Measurements from ENCODE around the gene ATG16L2.
"Not testable (repeated sequence)": the region's sequence is repeated elsewhere in the genome, so short reads cannot be mapped to it uniquely, and the experiment has no call there.

The ATG16L2 gene

DNA sequence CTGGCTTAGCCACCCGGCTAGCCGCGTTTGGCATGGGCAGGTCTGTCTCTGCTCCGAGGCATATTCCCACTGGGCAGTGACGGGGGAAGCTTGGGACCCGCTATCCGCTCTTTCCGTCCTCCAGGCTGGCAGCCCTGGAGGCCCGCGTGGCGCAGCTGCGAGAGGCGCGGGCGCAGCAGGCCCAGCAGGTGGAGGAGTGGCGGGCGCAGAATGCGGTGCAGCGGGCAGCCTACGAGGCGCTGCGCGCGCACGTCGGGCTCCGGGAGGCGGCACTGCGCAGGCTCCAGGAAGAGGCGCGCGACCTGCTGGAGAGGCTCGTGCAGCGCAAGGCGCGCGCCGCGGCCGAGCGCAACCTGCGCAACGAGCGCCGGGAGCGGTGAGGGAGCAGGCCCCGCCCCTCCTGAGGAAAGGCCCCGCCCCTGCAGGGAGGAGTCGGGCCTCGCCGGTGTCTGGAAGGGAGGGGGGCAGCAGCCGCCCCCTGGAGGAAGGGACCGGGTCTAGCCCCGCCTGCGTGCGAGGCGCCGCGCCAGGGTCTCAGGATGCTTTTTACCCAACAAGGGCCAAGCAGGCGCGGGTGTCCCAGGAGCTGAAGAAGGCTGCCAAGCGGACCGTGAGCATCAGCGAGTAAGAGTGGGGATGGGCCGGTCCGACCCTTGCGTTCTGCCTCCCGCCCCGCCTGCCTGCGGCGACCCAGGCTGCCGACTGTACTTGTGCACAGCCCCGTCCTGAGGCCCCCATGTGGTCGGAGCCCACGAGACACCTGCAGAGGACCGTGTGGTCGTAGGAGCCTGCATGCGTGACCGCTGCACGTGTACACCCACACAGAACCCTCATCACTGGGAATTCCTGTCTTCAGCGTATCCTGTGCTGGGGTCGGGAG, 7.9 kb downstream of the ATG16L2 start:
- Mint-ChIP-seq H3K27ac (peak overlapping the region; percentile 84), H3K4me3 (peak overlapping the region; percentile 68), H3K4me1 (peaks cover 24% of the 10 kb centered on the region), H3K36me3 (ENCODE audit: low read depth) (peaks cover 14% of the 10 kb centered on the region), H3K27me3 (no peaks in the 10 kb centered on the region), H3K9me3 (no peaks in the 10 kb centered on the region)
- peak; percentile 73 for ATAC-seq
- DNase-seq: peak; percentile 88

DNA sequence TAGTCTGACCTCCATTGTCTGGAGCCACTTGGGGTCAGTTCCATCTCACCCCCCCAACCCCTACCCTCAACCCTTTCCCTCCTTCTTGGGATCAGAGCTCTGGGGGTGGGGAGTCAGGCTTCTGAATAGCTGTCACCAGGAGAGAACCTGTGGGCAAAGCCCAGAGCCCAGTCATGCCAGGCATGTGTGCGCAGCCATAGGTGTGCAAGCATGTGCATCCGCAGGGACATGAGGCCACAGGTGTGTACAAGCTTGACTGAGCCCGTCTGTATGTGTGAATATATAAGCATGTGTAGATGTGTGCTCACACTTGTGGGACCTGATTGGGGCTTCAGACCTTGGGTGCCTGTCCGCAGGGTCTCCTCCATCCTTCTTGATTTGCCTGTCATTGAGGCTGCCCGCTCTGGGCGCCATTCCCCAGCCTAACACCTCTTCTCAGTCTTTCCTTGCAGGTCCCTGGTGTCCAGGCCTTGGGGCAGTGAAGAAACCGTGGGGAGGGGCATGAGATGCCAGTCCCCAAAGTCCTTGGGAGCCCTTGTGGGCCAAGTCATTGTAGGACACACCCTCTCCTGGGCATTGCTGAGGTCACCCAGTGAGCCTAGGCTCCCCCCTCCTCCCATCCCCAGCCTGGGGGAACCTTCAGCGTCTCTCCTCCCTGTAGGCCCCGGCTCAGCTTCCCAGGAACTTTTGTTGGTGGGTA, 9.0 kb downstream of the ATG16L2 start:
- Mint-ChIP-seq H3K27ac (no peak overlapping the region), H3K4me3 (peak overlapping the region; percentile 54), H3K4me1 (peaks cover 23% of the 10 kb centered on the region), H3K27me3 (no peaks in the 10 kb centered on the region), H3K9me3 (no peaks in the 10 kb centered on the region), H3K36me3 (ENCODE audit: low read depth) (peaks cover 10% of the 10 kb centered on the region)
- DNase-seq (no peak), ATAC-seq (no peak)

DNA sequence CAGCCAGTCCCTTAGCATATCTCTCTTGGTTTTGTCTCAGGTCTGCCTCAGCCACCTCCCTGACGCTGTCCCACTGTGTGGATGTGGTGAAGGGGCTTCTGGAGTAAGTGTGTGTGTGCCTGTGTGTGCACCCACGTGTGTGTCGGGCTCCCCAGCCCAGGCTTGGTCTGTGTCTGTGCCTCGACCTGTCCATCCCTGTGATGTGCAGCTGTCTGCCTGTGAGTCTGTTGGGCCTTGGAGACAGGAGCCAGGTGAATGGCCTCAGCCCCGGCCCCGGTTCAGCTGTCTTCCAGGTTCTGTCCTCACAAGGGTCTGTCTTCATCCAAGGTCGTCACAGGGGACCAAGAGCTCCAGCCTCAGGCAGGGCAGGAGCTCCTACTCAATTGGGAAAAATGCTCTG, 9.8 kb downstream of the ATG16L2 start:
- DNase-seq (no peak), ATAC-seq (no peak)
- peaks cover 22% of the 10 kb centered on the region for H3K4me1 Mint-ChIP-seq
- no peaks in the 10 kb centered on the region for H3K27me3 Mint-ChIP-seq
- no peaks in the 10 kb centered on the region for H3K9me3 Mint-ChIP-seq
- no peak overlapping the region for H3K4me3 Mint-ChIP-seq
- peaks cover 11% of the 10 kb centered on the region for H3K36me3 Mint-ChIP-seq (ENCODE audit: low read depth)
- no peak overlapping the region for H3K27ac Mint-ChIP-seq

DNA sequence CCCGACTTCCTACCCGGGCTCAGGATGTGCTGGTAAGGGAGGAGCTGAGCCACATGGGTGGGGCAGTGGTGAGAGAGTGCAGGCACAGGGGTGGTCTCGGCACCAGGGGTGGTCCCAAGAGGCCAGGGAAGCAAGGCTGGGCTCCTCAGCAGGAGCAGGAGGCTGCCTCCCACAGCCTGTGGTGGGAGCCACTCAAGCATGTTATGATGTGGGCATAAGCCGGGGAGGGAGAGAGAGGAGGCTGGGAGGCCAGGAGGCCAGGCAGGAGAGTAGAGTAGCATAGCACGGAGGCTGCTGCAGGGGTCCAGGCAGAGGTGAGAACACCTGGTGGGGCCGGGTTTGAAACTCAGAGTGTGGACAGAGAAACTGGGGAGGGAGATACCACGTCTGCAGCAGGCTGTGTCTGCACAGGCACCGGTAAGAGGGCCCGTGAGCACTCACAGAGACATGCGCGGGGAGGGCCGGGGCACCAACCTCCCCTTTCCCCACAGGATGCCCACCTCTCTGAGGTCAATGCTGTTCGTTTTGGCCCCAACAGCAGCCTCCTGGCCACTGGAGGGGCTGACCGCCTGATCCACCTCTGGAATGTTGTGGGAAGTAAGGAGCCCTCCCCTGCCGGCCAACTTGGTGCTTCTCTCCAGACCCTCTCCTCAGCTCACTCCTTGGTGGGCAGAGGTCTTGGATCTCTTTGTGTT, 10.7 kb downstream of the ATG16L2 start:
- no peak overlapping the region for H3K4me3 Mint-ChIP-seq
- H3K4me1 Mint-ChIP-seq: peaks cover 22% of the 10 kb centered on the region
- peak overlapping the region; percentile 23 for H3K27ac Mint-ChIP-seq
- H3K9me3 Mint-ChIP-seq: no peaks in the 10 kb centered on the region
- H3K36me3 Mint-ChIP-seq (ENCODE audit: low read depth): peaks cover 6% of the 10 kb centered on the region
- ATAC-seq (no peak), DNase-seq (no peak)
- no peaks in the 10 kb centered on the region for H3K27me3 Mint-ChIP-seq

DNA sequence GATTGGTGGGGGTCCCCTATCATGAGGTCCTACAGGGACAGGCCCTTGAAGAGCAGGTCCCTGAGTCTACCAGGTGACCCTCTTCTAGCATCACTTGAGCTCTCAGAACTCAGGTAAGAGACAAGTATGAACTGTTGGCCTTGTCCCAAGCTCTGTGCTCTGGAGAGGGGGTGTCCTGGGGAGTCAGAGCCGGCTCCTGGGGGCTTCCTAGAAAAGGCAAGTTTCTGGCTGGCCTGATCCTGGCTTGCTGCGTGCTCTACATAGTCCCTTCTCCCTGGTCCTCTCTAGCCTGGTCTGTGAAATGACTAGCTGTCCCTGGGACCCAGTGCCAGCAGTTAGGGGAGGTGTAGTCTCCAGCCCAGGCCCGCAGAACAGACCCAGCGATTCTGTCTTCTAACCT, 11.4 kb downstream of the ATG16L2 start:
- Mint-ChIP-seq H3K4me3 (no peak overlapping the region), H3K9me3 (no peaks in the 10 kb centered on the region), H3K4me1 (peaks cover 17% of the 10 kb centered on the region), H3K27ac (no peak overlapping the region), H3K36me3 (ENCODE audit: low read depth) (peaks cover 10% of the 10 kb centered on the region), H3K27me3 (no peaks in the 10 kb centered on the region)
- no peak for ATAC-seq
- DNase-seq: no peak

DNA sequence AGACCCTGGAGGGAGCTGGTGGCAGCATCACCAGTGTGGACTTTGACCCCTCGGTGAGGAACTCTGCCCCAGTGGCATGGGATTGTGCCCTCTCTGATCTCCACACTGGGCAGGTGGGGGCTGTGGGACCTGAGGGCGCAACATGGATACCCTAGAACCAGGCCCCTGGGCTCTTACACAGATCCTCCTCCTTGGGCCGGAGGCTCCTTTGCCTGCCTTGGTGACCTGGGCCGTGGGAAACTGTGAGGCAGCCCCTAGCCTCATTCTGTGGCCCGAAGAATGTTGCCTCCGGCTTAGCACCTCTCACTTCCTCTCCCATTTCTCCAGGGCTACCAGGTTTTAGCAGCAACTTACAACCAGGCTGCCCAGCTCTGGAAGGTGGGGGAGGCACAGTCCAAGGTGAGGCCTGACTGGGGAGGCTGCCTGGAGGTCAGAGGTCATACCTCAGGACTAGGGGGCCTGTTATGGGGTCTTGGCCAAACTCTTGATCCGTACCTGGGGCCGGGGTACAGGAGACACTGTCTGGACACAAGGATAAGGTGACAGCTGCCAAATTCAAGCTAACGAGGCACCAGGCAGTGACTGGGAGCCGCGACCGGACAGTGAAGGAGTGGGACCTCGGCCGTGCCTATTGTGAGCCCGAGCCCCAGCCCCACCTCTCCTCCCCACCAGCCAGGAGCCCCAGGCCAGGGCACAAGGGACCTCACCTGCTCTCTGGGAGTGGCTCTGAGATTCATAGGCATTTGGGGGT, 12.2 kb downstream of the ATG16L2 start:
- Mint-ChIP-seq H3K4me1 (peaks cover 13% of the 10 kb centered on the region), H3K27me3 (no peaks in the 10 kb centered on the region), H3K4me3 (no peak overlapping the region), H3K9me3 (no peaks in the 10 kb centered on the region), H3K36me3 (ENCODE audit: low read depth) (peaks cover 10% of the 10 kb centered on the region), H3K27ac (no peak overlapping the region)
- no peak for ATAC-seq
- no peak for DNase-seq

DNA sequence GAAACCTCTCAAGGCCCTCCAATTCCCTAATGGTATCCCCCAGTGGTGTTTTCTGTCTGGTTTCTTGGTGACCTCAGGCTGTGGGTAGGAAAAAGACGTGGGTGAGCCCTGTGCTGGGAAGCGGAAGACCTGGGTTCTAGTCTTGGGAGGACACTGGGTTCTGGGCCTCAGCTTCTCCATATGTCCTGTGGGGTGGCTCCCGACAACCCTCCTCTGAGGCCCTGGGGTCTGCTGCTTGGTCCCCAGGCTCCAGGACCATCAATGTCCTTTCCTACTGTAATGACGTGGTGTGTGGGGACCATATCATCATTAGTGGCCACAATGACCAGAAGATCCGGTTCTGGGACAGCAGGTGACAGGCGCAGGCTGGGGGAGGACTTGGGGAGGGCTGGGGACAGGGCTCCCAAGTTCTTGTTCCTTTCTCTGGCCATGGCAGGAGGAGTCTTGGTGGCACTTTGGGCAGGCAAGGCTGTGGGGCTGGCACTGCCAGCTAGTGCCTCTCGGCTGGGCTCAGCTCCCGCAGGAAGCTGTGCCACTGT, 12.8 kb downstream of the ATG16L2 start:
- Mint-ChIP-seq H3K9me3 (no peaks in the 10 kb centered on the region), H3K4me1 (peaks cover 13% of the 10 kb centered on the region), H3K27ac (peak overlapping the region; percentile 14), H3K4me3 (no peak overlapping the region), H3K27me3 (no peaks in the 10 kb centered on the region), H3K36me3 (ENCODE audit: low read depth) (peaks cover 13% of the 10 kb centered on the region)
- DNase-seq (no peak), ATAC-seq (no peak)

DNA sequence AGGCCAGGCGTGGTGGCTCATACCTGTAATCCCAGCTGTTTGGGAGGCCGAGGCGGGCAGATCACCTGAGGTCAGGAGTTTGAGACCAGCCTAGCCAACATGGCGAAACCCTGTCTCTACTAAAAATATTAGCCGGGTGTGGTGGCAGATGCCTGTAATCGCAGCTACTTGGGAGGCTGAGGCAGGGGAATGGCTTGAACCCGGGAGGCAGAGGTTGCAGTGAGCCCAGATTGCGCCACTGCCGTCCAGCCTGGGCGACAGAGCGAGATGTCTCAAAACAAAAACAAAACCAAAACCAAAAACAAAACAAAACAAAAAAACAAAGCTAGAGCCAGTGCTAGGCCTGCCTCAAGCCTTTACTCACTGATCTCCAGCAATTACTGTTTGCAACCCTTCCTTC, 13.4 kb downstream of the ATG16L2 start:
- not testable (repeated sequence) for H3K27me3 Mint-ChIP-seq, H3K9me3 Mint-ChIP-seq, H3K4me3 Mint-ChIP-seq, DNase-seq, ATAC-seq, H3K27ac Mint-ChIP-seq
- Mint-ChIP-seq H3K36me3 (ENCODE audit: low read depth) (peaks cover 13% of the 10 kb centered on the region), H3K4me1 (peaks cover 11% of the 10 kb centered on the region)

DNA sequence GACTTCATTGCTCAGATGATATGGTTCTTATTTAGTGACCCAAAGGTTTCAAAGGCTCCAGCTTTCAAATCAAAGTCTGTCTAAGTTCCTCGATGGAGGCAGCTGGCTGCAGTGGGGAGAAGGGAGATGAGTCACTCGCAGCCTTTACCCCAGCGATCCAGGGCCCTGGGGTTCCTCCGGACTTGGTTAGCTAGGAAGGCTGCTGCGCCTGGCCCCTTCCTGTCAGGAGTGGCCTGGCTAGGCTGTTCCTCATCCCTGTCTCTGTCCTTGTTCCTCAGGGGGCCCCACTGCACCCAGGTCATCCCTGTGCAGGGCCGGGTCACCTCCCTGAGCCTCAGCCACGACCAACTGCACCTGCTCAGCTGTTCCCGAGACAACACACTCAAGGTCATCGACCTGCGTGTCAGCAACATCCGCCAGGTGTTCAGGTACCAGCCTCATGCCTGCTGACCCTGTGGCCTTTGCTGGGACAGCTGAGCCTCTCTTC, 13.9 kb downstream of the ATG16L2 start:
- Mint-ChIP-seq H3K4me3 (no peak overlapping the region), H3K36me3 (ENCODE audit: low read depth) (peaks cover 13% of the 10 kb centered on the region), H3K27me3 (no peaks in the 10 kb centered on the region), H3K9me3 (no peaks in the 10 kb centered on the region), H3K4me1 (peaks cover 8% of the 10 kb centered on the region), H3K27ac (peak overlapping the region; percentile 46)
- DNase-seq (no peak), ATAC-seq (no peak)

DNA sequence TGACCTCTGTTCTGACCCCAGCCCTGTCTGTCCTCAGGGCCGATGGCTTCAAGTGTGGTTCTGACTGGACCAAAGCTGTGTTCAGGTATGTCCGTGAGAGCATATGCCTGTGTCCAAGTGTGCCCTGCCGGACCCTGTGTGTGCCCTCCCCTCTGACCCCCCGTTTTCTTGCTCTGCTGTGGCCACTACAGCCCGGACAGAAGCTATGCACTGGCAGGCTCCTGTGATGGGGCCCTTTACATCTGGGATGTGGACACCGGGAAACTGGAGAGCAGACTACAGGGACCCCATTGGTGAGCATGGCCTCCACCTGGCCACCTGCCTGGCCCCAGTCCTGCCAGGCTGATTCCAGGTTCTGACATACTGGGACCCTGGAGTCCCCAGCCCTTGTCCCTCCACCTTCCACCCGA, 14.5 kb downstream of the ATG16L2 start:
- no peak for ATAC-seq
- H3K4me1 Mint-ChIP-seq: peaks cover 4% of the 10 kb centered on the region
- DNase-seq: no peak
- peaks cover 12% of the 10 kb centered on the region for H3K36me3 Mint-ChIP-seq (ENCODE audit: low read depth)
- no peak overlapping the region for H3K4me3 Mint-ChIP-seq
- no peaks in the 10 kb centered on the region for H3K27me3 Mint-ChIP-seq
- H3K27ac Mint-ChIP-seq: peak overlapping the region; percentile 14
- H3K9me3 Mint-ChIP-seq: no peaks in the 10 kb centered on the region

DNA sequence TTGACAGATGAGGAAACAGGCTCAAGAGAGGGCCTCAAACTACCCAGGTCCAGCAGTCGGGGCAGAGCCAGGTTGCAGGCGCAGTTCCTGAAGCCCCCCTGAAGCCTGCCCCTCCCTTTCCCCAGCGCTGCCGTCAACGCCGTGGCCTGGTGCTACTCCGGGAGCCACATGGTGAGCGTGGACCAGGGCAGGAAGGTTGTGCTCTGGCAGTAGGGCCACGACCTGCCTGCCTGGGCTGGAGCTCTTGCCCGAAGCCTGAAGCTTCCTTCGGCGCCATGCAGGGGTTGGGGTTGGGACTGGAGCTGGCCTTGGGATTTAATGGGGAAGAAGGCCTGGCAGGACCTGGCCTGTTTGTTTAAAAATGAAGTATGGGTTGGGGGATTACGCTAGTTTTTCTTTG, 15.0 kb downstream of the ATG16L2 start:
- H3K27ac Mint-ChIP-seq: no peak overlapping the region
- no peak overlapping the region for H3K4me3 Mint-ChIP-seq
- no peak for DNase-seq
- no peaks in the 10 kb centered on the region for H3K9me3 Mint-ChIP-seq
- H3K36me3 Mint-ChIP-seq (ENCODE audit: low read depth): peaks cover 12% of the 10 kb centered on the region
- H3K27me3 Mint-ChIP-seq: no peaks in the 10 kb centered on the region
- peaks cover 4% of the 10 kb centered on the region for H3K4me1 Mint-ChIP-seq
- ATAC-seq: no peak

DNA sequence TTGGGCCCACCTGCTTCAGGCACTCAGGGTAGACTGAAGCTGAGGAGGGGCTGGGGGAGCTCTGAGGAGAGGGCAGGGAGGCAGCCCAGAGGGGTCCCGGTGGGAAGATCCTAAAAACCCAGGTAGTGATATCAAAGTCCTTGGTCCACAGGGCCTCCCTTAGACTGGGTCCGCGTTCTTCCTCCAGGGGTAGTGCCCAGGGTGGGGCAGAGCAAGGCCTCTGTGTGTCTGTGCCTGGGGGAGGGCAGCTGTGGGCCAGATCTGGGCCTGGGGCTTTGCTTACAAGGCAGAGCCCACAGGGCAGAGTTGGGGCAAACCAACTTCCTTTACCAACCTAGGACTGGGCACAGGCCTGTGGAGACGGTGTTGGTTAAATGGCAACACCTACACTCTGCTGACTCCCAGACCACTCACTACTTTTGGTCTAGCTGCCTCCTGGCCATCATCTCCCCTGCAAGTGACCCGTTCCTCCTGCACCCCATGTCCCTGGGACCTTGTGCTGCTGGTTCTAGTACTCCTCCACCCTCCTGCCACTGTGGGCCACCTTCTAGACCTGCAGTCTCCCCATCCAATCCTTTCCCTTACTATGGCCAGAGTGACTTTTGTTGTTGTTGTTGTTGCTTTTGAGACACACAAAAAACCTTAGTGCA, 15.8 kb downstream of the ATG16L2 start:
- Mint-ChIP-seq H3K4me1 (peaks cover 10% of the 10 kb centered on the region), H3K27ac (no peak overlapping the region), H3K9me3 (no peaks in the 10 kb centered on the region), H3K27me3 (no peaks in the 10 kb centered on the region), H3K4me3 (no peak overlapping the region), H3K36me3 (ENCODE audit: low read depth) (peaks cover 12% of the 10 kb centered on the region)
- DNase-seq: no peak
- no peak for ATAC-seq

DNA sequence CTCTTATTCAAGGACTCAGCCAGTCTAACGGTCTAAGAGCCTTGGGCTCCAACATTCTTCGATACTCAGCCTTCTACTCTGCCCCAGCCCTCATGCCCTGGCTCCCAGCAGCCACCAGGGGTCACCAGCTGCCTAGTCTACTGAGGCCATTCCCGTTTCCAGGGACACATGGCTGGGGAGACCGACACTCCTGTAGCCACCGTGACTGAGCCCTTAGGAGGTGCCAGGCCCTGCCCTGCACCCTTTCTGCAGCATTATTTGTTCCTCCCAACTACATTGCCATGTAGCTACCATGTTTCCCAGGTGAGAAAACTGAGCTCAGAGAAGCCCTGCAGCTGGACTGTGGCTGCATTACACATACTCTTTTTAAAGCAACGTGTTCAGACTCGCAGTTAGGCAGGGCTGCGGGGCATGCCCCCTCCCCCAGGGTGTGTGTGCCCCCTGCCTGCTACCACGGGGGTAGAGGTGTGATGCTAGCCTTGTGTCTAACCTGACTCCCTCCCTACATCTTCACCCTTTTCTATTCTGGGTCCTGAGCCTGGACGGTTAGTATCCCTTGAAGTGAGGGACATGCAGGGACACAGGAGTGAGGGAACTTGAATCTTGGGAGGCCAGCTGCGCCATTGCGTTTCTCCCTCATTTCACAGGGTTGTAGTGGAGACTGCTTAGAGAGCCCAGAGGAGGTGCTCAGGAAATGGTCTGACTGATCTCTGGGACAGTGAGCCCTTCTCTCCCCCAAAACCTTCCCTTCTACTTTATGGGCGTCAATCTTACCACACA, 17.5 kb downstream of the ATG16L2 start:
- ATAC-seq (peak; percentile 61), DNase-seq (peak; percentile 60)
- H3K4me3 Mint-ChIP-seq: no peak overlapping the region
- no peak overlapping the region for H3K27ac Mint-ChIP-seq
- peaks cover 12% of the 10 kb centered on the region for H3K36me3 Mint-ChIP-seq (ENCODE audit: low read depth)
- no peaks in the 10 kb centered on the region for H3K27me3 Mint-ChIP-seq
- peaks cover 14% of the 10 kb centered on the region for H3K4me1 Mint-ChIP-seq
- H3K9me3 Mint-ChIP-seq: no peaks in the 10 kb centered on the region
